HG02642 (cell line): ENCODE data around the gene PAK6.

Experiments used
- ATAC-seq: cut with Tn5 transposase; IDR thresholded peaks from one replicate; pipeline ENCODE4 v1.9.1; 2021; ENCODE audit warnings: mild to moderate bottlenecking; ENCODE audit not compliant: unreplicated experiment, poor library complexity

Gene PAK6

DNA sequence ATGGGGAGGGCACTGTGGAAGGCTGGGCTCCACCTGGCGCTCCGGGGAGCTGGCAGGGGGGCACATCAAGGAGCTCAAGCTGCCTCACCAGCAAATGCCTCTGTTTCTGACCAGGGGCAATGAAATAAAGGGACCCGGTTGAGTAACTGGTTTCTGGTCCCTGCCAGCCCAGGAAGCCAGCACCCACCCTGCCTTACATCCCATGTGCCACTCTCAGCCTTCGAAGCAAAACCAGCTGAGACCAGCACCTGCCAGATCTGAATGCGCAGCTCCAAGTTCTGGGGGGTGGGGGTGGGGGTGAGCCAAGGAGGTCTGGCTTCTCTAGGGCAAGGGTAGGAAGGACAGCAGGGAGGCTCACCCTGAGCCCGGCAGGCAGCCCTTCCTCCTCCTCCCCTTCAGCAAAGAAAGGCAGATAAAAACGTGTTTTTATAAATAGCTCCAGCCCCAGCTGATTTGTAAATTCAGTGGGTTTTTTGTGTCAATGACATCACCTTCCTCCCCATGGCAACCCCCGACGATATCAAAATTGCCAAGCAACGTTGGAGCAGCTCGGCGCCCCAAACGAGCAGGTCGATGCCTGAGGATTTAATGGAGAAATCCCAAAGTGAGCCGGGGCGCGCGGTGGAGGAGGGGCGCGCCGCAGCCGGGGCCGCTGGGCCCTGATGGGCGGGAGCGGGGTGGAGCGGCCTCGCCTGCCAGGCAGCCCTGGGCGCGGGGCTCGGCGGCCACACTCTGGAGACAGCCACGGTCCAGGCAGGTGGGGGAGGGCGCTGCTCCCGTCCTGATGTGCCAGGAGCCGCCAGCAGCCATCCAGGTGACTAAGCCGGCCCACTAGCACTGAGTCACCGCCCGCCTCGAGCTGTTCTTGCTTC is at the start of gene PAK6:
TSS of gene PAK6 (plus strand) at position 532 of the 872 bp plus-strand sequence. CDS start 25,723 bp downstream, outside the sequence.
- no peak for ATAC-seq

DNA sequence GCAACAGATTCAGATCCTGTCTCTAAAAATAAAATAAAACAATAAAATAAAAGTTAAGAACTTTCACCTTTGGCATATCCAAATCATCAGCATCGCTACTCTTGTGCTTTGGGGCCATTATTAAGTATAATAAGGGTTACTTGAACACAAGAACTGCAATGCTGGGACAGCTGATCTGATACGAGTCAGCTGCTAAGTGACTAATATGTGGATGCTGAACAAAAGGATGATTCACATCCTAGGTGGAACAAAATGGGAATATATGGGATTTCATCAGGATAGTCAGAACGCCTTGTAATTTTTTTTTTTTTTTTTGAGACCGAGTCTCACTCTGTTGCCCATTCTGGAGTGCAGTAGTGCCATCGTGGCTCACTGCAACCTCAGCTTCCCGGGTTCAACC is 48.3 kb upstream of the PAK6 start:
- ATAC-seq: no peak

DNA sequence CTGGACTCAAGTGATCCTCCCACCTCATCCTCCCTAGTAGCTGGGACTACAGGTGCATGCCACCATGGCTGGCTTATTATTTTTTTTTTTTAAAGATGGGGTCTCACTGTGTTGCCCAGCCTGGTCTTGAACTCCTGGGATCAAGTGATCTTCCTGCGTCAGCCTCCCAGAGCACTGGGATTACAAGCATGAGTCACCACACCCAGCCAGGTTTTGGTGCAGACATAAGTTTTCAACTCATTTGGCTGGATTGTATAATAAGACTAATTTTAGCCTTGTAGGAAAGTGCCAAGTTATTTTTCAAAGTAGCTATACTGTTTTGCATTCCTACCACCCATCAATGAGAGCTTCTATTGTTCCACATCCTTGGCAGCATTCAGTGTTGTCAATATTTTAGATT is 45.9 kb upstream of the PAK6 start:
- ATAC-seq: no peak

DNA sequence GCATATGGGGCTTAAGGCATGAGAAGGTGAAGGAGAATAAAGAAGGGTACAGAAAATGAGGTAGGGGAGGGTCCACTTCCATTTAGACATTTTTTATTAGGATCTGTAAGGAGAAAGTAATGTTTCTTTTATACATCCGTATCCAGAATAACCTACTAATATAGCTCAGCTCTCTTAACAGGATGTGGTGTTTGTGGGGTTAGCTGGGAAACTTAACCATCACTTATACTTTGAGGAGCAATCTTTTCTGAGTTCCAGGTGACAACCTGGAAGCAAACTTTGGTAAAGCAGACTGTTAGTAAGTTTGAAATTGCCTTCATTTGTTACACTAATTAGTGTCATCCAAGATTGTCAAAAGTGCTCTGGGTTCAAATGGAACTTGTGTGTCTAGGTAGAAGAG is 41.4 kb upstream of the PAK6 start:
- no peak for ATAC-seq

DNA sequence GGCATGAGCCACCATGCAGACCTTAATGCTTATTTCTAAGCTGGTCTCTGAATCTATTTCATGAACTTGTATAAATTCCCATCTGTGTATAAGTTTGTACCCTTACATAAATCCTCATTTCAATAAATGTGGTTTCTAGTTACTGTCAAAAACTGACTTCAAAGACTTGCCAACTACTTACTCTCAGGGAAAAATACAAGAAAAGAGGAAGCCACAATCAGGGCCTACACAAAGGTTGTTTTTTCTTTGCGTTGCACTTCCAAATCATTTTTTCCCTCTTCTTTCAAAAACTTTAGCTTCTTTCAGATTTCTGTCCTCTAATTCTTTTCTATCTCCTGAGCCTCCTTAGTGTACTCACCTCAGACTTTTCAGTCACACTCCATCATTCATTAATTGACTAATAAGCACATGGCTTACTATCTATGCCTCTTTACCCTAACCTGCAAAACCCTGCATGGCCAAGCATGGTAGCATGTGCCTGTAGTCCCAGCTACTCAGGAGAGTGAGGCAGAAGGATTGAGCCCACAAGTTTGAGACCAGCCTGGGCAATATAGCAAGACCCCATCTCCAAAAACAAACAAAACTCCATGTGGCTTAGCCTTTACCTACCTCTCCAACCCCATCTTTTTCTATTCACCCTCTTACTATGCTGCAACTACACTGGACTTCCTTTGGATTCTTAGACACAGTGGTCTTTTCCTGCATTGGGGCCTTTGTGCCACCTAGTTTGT is 40.3 kb upstream of the PAK6 start:
- no peak for ATAC-seq

DNA sequence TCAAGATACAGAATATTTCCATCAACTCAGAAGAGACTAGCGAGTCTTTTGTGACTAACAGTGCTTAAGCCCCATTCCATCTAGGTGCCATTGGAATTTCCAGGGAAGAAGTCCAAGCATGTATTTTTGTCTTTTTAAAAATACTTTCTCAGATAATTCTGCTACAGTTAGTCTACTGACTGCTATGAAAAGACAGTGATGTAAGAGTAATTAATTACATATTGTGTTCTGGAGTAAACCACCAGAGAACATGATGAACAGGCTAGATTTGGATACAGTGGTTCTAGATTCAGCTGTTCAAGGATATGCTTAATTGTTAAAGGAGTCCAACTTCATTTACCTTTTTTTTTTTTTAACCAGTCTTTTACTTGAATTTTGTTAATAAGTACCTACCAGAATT is 34.8 kb upstream of the PAK6 start:
- ATAC-seq: no peak

DNA sequence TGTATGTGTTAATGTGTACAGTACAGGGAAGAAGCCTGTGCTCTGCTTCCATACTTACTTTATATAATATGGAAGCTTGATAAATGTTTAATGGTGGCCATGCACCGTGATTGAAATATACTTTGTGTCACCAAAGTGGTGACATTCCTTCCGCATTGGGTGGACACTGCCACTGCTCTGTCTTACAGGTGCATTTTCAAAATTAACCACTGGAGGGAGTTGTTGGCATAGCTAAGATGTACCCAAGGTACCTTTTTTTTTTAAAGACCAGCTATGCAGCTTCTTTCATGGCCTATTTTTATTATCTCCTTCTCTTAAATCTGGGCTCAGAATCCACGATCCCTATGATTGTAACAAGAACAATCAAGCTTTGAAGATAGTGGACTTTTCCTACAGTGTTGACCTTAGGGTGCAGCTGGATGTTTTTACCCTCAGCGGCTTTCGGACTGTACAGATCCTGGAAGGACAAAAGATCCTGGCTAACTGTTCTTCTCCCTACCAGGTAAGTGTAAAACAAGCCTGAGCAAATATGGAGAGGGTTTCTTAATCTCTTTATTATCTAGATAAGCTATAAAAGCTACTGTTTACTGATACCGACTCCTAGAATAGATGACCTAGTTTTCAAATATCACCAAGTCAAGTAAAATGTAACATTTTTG is 21.6 kb upstream of the PAK6 start:
- ATAC-seq: no peak

DNA sequence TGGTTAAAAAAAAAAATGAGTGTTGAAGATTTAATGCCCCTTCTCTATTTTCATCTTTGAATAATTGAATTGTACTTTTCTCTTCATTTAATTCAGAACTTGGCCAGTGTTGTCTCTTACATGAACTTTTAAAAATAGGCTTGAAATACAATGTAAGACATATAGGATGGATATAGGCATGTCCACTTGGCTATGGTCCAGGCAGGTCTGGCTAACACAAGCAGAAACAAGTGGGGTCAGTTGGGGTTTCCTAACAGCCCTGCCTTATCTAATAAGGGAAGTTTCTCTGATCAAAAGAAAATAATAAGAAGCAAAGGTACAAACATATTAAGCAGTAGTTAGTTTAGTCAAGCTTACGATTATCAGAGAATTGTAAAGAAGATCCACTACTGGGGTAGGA is 19.1 kb upstream of the PAK6 start:
- no peak for ATAC-seq

DNA sequence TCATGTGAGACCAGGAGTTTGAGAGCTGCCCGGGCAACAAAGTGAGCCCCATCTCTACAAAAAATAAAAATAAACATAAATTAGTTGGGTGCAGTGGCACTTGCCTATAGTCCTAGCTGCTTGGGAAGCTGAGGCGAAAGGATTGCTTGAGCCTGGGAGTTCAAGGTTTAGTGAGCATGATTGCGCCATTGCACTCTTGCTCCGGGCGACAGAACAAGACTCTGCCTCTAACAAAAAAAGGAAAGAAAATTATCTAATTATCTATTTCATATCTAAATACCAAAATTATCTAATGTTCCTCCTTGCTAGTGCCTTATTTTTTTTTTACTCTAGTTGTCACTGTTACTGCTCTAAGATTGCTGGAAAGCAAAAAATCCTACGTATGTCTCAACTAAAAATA is 16.7 kb upstream of the PAK6 start:
- ATAC-seq: no peak

DNA sequence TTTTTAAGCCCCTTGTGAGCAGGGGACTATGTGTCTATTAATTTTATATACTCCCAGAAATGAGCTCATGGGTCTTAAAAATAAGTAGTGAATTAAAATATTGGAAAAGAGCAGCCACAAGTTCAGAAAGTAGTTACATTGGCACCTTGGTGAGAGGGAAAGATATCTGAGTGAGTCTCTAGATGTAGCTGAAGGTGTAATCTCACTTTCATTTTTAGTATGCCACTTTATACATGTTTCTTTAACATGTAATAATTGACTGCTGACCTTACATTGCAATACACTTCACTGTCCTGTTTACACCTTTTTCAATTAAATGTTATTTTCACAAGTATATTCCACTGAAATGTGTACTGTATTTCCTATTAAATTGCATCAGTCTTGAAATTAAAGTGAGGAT is 12.1 kb upstream of the PAK6 start:
- ATAC-seq: no peak

DNA sequence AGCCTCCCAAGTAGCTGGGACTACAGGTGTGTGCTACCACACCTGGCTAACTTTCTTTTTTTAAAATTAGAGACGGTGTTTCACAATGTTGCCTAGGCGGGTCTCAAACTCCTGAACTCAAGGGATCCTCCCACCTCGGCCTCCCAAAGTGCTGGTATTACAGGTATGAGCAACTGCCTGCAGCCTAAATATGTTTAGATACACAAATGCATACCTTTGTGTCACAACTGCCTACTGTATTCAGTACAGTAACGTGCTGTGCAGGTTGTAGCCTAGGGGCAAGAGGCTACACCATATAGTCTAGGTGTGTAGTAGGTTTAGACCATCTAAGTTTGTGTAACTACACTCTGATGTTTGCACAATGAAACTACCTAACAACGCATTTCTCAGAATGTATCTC is 9.5 kb upstream of the PAK6 start:
- no peak for ATAC-seq

DNA sequence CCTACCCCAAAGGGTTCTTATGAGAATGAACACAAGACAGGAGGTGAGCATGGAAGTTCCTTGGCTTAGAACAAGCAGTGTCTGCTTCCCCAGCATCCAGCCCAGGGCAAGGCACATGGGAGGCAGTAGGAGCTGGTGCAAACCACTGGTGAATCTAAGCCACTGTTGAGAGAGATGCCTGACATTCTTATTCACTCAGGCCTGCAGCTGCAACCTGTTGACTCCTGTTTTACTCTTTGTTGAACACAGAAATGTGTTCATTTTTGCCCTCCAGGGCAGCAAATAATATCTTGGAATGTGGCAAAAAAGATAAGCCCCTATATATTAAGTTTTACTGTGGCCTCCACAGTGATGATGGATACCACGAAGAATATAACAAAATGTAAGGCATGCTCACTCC is 8.9 kb upstream of the PAK6 start:
- no peak for ATAC-seq

DNA sequence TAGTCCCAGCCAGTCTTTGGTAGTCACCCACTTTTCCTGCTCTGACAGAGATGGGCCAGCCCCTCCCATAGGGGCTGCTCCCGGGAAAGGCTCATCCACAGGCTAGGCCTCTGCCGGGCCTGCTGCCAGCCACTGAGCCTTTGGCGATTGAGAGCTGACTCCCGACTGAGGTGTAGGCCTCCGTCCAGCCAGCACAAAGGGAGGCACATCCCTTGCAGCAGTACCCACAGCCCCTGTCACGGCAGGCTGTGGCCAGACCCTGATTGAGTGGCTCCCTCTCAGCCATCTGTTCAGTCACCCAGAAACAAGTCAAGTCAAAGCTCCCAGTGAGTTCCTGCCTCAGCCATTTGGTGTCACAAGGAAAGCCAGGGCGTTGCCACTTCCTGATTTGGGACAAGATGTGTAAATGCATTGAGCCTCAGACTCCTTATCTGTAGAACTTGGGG is 6.2 kb upstream of the PAK6 start:
- no peak for ATAC-seq

DNA sequence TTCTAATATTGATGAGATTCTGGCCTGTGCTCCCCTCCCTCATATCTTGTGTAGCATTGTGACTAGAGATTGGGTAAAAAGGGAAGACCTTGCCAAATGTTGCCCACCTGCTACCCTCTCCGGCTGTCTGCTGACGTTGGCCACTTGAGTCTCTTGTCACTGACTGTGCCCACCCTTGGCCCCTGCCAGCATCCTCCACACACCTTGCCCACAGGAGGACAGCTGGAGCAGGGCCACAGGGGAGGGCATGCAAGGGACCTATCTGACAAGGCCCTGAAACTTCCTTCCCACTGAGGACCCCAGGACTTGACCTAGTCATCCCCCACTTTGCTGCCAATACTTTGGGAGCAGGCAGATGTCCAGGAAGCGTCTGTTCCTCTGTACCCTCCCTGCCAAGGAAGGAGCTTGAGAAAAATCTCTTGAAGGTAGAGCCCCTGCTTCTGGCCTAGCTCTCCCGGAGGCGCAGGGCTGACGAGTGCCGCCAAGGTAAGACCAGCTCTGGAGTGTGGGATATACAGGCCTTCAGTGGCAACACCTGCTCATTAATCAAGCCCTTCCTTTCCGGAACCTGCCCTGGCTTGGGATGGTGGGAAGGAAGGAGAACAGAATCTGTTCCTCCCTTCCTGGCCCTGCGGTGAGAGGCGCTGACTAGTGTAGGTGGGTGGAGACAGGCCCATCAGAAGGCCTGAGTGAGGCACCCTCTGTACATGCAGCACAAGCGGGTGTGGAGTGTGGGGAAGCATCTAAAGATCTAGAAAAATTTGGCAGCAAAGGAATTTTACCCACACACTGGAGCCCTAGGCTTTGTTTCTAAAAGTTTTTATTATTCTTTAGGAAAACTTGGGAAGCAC is 4.9 kb upstream of the PAK6 start:
- ATAC-seq: no peak

DNA sequence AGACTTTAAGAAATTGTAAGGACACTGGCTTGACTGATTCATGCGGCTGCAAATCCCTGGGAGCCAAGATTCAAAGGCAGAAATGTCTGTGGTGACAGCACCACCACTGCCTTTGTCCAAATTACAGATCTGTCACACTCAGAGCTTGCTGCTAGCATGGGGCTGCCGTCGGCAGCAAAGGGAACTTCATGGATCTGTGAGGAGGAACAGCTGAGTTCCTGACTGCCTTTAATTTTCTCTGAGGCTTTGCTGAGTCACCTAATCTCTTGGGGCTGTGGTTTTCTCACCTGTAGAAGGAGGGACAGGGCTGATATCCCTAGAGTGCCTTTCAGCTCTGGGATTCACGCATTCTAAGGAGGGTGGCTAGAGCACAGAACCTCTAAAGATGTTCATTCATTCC is 4.1 kb upstream of the PAK6 start:
- no peak for ATAC-seq

DNA sequence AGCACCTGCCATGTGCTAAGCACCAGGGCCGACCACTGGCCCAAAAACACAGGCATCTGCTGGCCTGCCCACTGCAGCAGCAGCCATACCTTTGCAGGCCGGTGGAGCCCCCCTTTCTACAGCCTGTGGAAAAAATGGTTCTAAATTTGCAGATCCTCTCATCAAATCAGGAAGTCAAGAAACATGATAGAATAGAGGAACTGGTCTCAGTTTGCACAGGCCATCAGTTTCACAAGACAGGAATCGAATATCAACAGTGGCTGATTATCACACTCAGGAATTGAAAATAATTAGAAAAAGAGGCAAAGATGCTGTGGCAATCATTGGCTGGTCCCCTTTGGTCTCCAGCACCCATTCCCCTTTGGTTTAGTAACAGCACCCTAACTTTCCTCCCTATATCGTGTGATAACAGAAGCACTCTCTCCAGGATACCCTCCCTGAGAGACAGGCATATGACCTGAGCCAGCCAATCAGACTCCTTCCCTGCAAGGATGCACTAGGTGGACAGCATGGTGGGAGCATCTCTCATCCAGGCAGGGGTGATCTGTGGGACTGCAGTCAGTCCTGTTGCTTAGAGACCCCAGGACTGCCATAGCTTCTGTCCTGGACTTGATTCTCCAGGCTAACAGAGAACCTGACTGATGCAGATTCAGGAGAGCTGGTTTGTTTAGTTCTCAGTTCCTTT is 3.5 kb upstream of the PAK6 start:
- ATAC-seq: no peak

DNA sequence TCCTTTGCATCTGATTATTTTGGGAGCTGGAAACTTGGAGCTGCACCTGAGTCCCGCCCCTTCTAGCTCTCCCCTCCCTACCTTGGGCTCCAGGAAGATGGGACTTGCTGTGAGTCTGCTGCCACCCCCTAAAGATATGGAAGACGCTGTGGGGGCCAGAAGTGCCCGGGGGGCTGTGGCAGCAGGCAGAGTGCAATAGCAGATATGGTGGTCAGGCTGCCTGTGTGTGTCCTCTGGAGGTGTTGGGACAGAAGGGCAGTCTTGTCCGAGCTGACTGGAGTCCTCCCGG is 485 bp downstream of the PAK6 start:
- no peak for ATAC-seq

DNA sequence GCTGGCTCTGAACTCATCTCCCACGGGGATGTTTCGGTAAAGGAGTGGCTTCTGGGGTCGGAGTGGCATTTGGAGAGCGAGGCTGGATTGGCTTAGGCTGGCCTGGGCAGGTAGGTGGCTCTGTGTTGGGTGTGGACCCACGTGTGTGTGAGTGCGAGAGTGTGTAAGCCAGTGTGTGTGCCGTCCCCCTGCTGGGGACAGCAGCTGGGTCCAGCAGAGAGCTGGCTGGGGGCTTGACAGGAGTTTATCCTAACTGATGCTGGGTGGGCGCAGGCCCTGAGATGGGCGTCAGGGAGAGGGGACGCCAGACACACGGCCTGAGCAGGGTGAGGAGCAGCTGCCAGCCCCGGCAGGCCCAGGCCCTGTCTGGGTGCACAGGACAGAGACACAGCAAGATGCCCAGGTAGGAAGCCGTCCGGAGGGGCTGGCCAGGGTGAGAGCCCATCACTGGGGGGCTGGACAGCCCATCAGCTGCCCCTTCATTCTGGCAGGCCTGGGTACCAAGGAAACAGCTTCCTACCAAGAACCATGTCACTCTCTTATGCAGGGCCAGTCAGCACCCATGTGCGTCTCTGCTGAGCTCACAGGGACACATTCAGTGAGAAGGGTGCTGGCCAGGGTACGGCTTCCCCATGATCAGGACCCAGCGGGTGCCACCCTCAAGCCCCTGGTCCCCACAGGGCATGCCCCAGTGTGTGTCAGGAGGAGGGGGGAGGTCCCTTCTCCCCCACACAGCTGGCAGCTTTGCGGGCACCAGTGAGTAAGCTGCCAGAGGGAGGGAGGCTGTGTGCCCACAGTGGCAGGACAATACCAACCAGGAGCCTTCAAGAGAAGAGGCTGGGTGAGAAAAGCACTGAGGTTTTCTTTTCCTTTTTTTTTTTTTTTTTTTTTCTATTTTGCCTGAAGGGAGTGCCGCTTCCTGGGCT is 1.1 kb downstream of the PAK6 start:
- no peak for ATAC-seq
